Suprapubic skin (tissue), 4 donors: Measurements from ENCODE around the gene STX12. TPM values are rescaled to one million over a fixed set of nuclear protein-coding genes. Genes with fewer than 3 reads are reported as not detected.
A peak's percentile ranks its signal among the peaks of the same experiment; 100 is the strongest.

ENCODE experiments used
- DNase-seq, 2 donors: peaks; one replicate each; pipeline ENCODE4 v3.0.0-alpha.2; 2019; ENCODE audit warnings: low spot score in 2 of 2
- H3K27ac ChIP-seq: fragments of 200-600 bp; sonication (generic); one replicate; pipeline ENCODE4 v1.5.1; 2019
- H3K27me3 ChIP-seq: fragments of 200-600 bp; sonication (generic); one replicate; pipeline ENCODE4 v1.5.1; 2019
- H3K36me3 ChIP-seq: fragments of 200-600 bp; sonication (generic); one replicate; pipeline ENCODE4 v1.5.1; 2019
- H3K4me1 ChIP-seq: fragments of 200-600 bp; sonication (generic); one replicate; pipeline ENCODE4 v1.5.1; 2019
- H3K4me3 ChIP-seq: fragments of 200-600 bp; sonication (generic); one replicate; pipeline ENCODE4 v1.5.1; 2019; ENCODE audit warnings: mild to moderate bottlenecking
- H3K9me3 ChIP-seq: fragments of 200-600 bp; sonication (generic); one replicate; pipeline ENCODE4 v1.5.1; 2019
- CTCF ChIP-seq, 2 donors: fragments of 200-600 bp in 1 of 2; fragments of 450-650 bp in 1 of 2; sonication (generic) in 1 of 2; IDR thresholded peaks; one replicate each; pipeline ENCODE4 v1.5.1; 2016 to 2019; ENCODE audit warnings: antibody characterized with exemption in 2 of 2, mild to moderate bottlenecking in 1 of 2, moderate library complexity in 1 of 2
- EP300 ChIP-seq: sonication (generic); formaldehyde crosslinking; IDR thresholded peaks from one replicate; pipeline ENCODE4 v1.6.1; 2017; ENCODE audit warnings: antibody characterized with exemption
- POLR2A ChIP-seq, 2 donors: fragments of 450-650 bp; IDR thresholded peaks; one replicate each; pipeline ENCODE4 v1.6.1; 2017; ENCODE audit warnings: antibody characterized with exemption in 2 of 2, mild to moderate bottlenecking in 2 of 2, moderate library complexity in 2 of 2
- POLR2AphosphoS5 ChIP-seq, 3 donors: sonication (generic); formaldehyde crosslinking; IDR thresholded peaks; one replicate each; pipeline ENCODE4 v1.6.1; 2017; ENCODE audit warnings: antibody characterized with exemption in 3 of 3
- WGBS: methylation state at CpG from one replicate; pipeline ENCODE4 v1.1.5; 2018; 5-methylcytosine and 5-hydroxymethylcytosine counted together
- total RNA-seq, 4 donors: library from RNA; depleted of rRNA; stranded (reverse); fragments of >200 nt; gene quantifications; one replicate each; pipeline ENCODE4 v1.1.0, GENCODE V29; 2016

The STX12 gene
- total RNA-seq, 4 donors from 2014 or later = 54.8 to 81.5 (median 72.4) TPM

GRCh38 chr1:27863538-27863915, 90.5 kb downstream of the STX12 start:
- Histone ChIP-seq H3K4me1 (peaks cover 24% of the 10 kb centered on the region), H3K36me3 (no peaks in the 10 kb centered on the region), H3K9me3 (no peaks in the 10 kb centered on the region), H3K4me3 (no peak overlapping the region), H3K27me3 (no peaks in the 10 kb centered on the region), H3K27ac (peak overlapping the region; percentile 69)
- TF ChIP-seq EP300 = no peak
- TF ChIP-seq CTCF (IDR thresholded peaks at IDR 0.05) = no peak
- TF ChIP-seq POLR2AphosphoS5 (IDR thresholded peaks at IDR 0.05) = no peak
- no peak for TF ChIP-seq POLR2A (IDR thresholded peaks at IDR 0.05)
- 89% methylated on average over 1 of the region's 1 CpG for WGBS
- no peak for DNase-seq

GRCh38 chr1:27864264-27864895, 91.4 kb downstream of the STX12 start:
- H3K4me1 ChIP-seq = peaks cover 29% of the 10 kb centered on the region
- H3K36me3 ChIP-seq = no peaks in the 10 kb centered on the region
- DNase-seq = no peak
- H3K9me3 ChIP-seq = no peaks in the 10 kb centered on the region
- WGBS = 65% methylated on average over 8 of the region's 8 CpGs
- no peaks in the 10 kb centered on the region for H3K27me3 ChIP-seq
- H3K4me3 ChIP-seq = no peak overlapping the region
- peak overlapping the region; percentile 69 for H3K27ac ChIP-seq
- TF ChIP-seq POLR2A (IDR thresholded peaks at IDR 0.05) (no peak), CTCF (IDR thresholded peaks at IDR 0.05) (no peak), EP300 (no peak), POLR2AphosphoS5 (IDR thresholded peaks at IDR 0.05) (no peak)

GRCh38 chr1:27865821-27866220, 92.8 kb downstream of the STX12 start:
- no peak for TF ChIP-seq CTCF (IDR thresholded peaks at IDR 0.05)
- no peak for TF ChIP-seq POLR2AphosphoS5 (IDR thresholded peaks at IDR 0.05)
- no peak for TF ChIP-seq EP300
- TF ChIP-seq POLR2A (IDR thresholded peaks at IDR 0.05) = no peak
- peaks cover 29% of the 10 kb centered on the region for H3K4me1 ChIP-seq
- H3K27me3 ChIP-seq = no peaks in the 10 kb centered on the region
- H3K4me3 ChIP-seq = no peak overlapping the region
- no peak overlapping the region for H3K27ac ChIP-seq
- H3K36me3 ChIP-seq = no peaks in the 10 kb centered on the region
- no peaks in the 10 kb centered on the region for H3K9me3 ChIP-seq
- DNase-seq = no peak
- WGBS = 92% methylated on average over 10 of the region's 10 CpGs

DNA sequence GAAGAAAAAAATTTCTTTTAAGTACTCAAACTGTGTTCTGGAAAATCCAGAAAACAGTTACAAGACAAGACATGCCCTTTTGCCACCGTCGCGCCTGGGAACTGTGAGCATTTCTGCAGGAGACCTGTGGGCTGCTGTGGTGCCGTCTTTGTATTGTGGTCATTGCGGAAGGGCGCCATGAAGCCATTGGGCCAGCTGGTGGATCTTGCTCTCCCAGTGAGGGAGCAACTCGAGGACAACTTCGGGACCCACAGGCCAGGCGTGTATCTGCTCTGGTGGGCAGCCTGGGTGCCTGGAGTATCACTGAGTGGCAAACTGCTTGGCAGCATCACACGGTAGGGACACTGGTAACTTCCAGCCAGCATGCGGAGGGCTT, 95.5 kb downstream of the STX12 start:
- Histone ChIP-seq H3K4me3 (no peak overlapping the region), H3K27ac (no peak overlapping the region), H3K36me3 (no peaks in the 10 kb centered on the region), H3K27me3 (no peaks in the 10 kb centered on the region), H3K9me3 (no peaks in the 10 kb centered on the region), H3K4me1 (peaks cover 33% of the 10 kb centered on the region)
- DNase-seq = no peak
- WGBS = 73% methylated on average over 9 of the region's 11 CpGs
- no peak for TF ChIP-seq EP300
- no peak for TF ChIP-seq POLR2AphosphoS5 (IDR thresholded peaks at IDR 0.05)
- TF ChIP-seq POLR2A (IDR thresholded peaks at IDR 0.05) = no peak

- Histone ChIP-seq H3K4me3 (no peak overlapping the region), H3K9me3 (no peaks in the 10 kb centered on the region), H3K4me1 (peaks cover 28% of the 10 kb centered on the region), H3K27me3 (no peaks in the 10 kb centered on the region), H3K27ac (no peak overlapping the region), H3K36me3 (no peaks in the 10 kb centered on the region)
- no peak for DNase-seq
- WGBS = 53% methylated on average over 12 of the region's 16 CpGs
- TF ChIP-seq POLR2A (IDR thresholded peaks at IDR 0.05) = no peak
- no peak for TF ChIP-seq EP300
- no peak for TF ChIP-seq CTCF (IDR thresholded peaks at IDR 0.05)
- TF ChIP-seq POLR2AphosphoS5 (IDR thresholded peaks at IDR 0.05) = no peak
Observed at GRCh38 chr1:27868932-27869718, 96.1 kb downstream of the STX12 start.
